ENCODE measurements around the gene POLR2F.

POLR2F gene

GRCh38 chr22:37917874-37918548, 35.5 kb upstream of the POLR2F start:
- no peak for TF ChIP-seq CTCF (IDR thresholded peaks at IDR 0.05; ENCODE audit: borderline replicate concordance, insufficient read depth, low read depth, low read length)
- H3K4me3 ChIP-seq (ENCODE audit: low read depth, low read length): no peak overlapping the region

- no peak for TF ChIP-seq CTCF (IDR thresholded peaks at IDR 0.05; ENCODE audit: borderline replicate concordance, insufficient read depth, low read depth, low read length)
- H3K4me3 ChIP-seq (ENCODE audit: low read depth, low read length): no peak overlapping the region
Observed at GRCh38 chr22:37918580-37919270, 34.8 kb upstream of the POLR2F start.

GRCh38 chr22:37920126-37920525, 33.4 kb upstream of the POLR2F start:
- no peak overlapping the region for H3K4me3 ChIP-seq (ENCODE audit: low read depth, low read length)
- no peak for TF ChIP-seq CTCF (IDR thresholded peaks at IDR 0.05; ENCODE audit: borderline replicate concordance, insufficient read depth, low read depth, low read length)

GRCh38 chr22:37922191-37922590, 31.3 kb upstream of the POLR2F start:
- no peak overlapping the region for H3K4me3 ChIP-seq (ENCODE audit: low read depth, low read length)
- no peak for TF ChIP-seq CTCF (IDR thresholded peaks at IDR 0.05; ENCODE audit: borderline replicate concordance, insufficient read depth, low read depth, low read length)

- H3K4me3 ChIP-seq (ENCODE audit: low read depth, low read length): no peak overlapping the region
- no peak for TF ChIP-seq CTCF (IDR thresholded peaks at IDR 0.05; ENCODE audit: borderline replicate concordance, insufficient read depth, low read depth, low read length)
Observed at GRCh38 chr22:37923927-37924326, 29.6 kb upstream of the POLR2F start.

- H3K4me3 ChIP-seq (ENCODE audit: low read depth, low read length): no peak overlapping the region
- no peak for TF ChIP-seq CTCF (IDR thresholded peaks at IDR 0.05; ENCODE audit: borderline replicate concordance, insufficient read depth, low read depth, low read length)
Observed at GRCh38 chr22:37924386-37925065, 29.0 kb upstream of the POLR2F start.
